ENCODE data around the gene CPA3. TPM values are rescaled to one million over a fixed set of nuclear protein-coding genes. Genes with fewer than 3 reads are reported as not detected.

CPA3 gene
- total and polyA plus RNA-seq, 2 of the 13 experiments (the other 11 are each of a cell fraction or from before 2014, with no cell fraction given): not detected

DNA sequence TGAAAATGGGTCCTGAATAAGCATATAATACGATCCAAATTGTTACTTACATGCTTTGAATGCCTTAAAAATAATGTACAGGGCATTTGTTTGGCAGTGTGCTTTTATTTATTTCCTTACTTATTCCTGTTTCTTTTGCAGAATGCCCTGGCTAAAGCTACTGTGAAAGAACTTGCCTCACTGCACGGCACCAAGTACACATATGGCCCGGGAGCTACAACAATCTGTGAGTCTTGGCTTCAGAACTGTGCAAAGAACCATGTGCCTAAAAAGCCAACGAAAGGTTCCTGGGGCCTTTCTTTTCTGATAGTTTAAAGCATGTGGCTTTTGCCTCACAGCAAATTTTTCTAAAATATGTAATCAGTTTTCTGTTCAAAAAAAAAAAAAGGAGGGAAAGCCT lies 7.8 kb upstream of the CPA3 start:
- ATAC-seq (no peak), FAIRE-seq (no peak), DNase-seq (ENCODE audit: low spot score) (no peak)
- Histone ChIP-seq H3K9ac (ENCODE audit: insufficient read depth, low read depth, low read length) (no peak overlapping the region), H3K79me2 (ENCODE audit: insufficient read depth, low read length) (no peaks in the 10 kb centered on the region), H3K27me3 (ENCODE audit: control insufficient read depth in 1 of 2, insufficient read depth in 2 of 2, low read length in 2 of 2) (no peaks in the 10 kb centered on the region), H3K9me3 (ENCODE audit: low read length) (no peaks in the 10 kb centered on the region), H4K20me1 (ENCODE audit: insufficient read depth, low read length) (no peaks in the 10 kb centered on the region), H3K4me3 (replicated peaks in 1 of 3; ENCODE audit: insufficient read depth in 1 of 3, low read depth in 2 of 3, low read length in 3 of 3) (no peak overlapping the region), H3K4me1 (ENCODE audit: insufficient read depth, low read length) (no peaks in the 10 kb centered on the region), H3K36me3 (replicated peaks in 1 of 2; ENCODE audit: control insufficient read depth in 1 of 2, insufficient read depth in 2 of 2, low read length in 2 of 2) (no peaks in the 10 kb centered on the region), H2AFZ (ENCODE audit: low read length) (no peak overlapping the region), H3K4me2 (ENCODE audit: low read depth, low read length) (no peak overlapping the region), H3K27ac (ENCODE audit: extremely low read length, insufficient read depth, low read length) (no peak overlapping the region)
- BruUV-seq (replicated peaks): no TSS peak
- TF ChIP-seq MTF2 (CRISPR knock-in tag; IDR thresholded peaks at IDR 0.05; ENCODE audit: borderline replicate concordance) (no peak), POGZ (CRISPR knock-in tag; IDR thresholded peaks at IDR 0.05) (no peak), MXI1 (IDR thresholded peaks at IDR 0.05; ENCODE audit: borderline replicate concordance, low read depth, low read length) (no peak), HOXA9 (CRISPR knock-in tag; IDR thresholded peaks at IDR 0.05; ENCODE audit: borderline replicate concordance) (no peak), KMT2A (CRISPR knock-in tag; IDR thresholded peaks at IDR 0.05) (no peak), SIX4 (CRISPR knock-in tag; IDR thresholded peaks at IDR 0.05) (no peak), ZNF343 (CRISPR knock-in tag; IDR thresholded peaks at IDR 0.05) (no peak)
- TF ChIP-seq, protein P1, sequence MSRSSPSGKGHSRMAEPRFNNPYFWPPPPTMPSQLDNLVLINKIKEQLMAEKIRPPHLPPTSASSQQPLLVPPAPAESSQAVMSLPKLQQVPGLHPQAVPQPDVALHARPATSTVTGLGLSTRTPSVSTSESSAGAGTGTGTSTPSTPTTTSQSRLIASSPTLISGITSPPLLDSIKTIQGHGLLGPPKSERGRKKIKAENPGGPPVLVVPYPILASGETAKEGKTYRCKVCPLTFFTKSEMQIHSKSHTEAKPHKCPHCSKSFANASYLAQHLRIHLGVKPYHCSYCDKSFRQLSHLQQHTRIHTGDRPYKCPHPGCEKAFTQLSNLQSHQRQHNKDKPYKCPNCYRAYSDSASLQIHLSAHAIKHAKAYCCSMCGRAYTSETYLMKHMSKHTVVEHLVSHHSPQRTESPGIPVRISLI (CRISPR knock-in tag; IDR thresholded peaks at IDR 0.05; ENCODE audit: borderline replicate concordance): no peak
- in situ Hi-C loops (cut with HindIII; ENCODE audit: extremely low pct_ligation_motif_present, low pct_unique_long_range_greater_than_20kb) (no loop called here), intact Hi-C loops (cut with micrococcal nuclease; ENCODE audit: unreplicated experiment) (no loop called here)
- ChIA-PET CTCF (ENCODE audit: low intra/inter-chr PET ratio, low total read pairs) (no interaction called here), POLR2A (no interaction called here)
- 10% methylated on average over 4 of the region's 4 CpGs for WGBS (ENCODE audit: low lambda C conversion rate)

All from HepG2 (cell line).